Lung (tissue), 12 donors: ENCODE measurements around the gene KIF5C. TPM values are rescaled to one million over a fixed set of nuclear protein-coding genes. Genes with fewer than 3 reads are reported as not detected.

Experiments used
- ATAC-seq: fragments of 200-7000 bp; cut with Tn5 transposase; one replicate; pipeline ENCODE4 v1.9.1; 2020; ENCODE audit warnings: moderate number of reproducible peaks; ENCODE audit not compliant: insufficient read depth, low FRiP score
- DNase-seq, 3 donors: peaks; one replicate each; pipeline ENCODE4 v3.0.0-alpha.2; 2013 to 2017
- H3K27ac ChIP-seq, 2 donors: one replicate each; pipeline ENCODE4 v1.5.1; 2013; ENCODE audit warnings: mild to moderate bottlenecking in 2 of 2, moderate library complexity in 2 of 2, control low read depth in 1 of 2, inconsistent platforms in 1 of 2, low read depth in 1 of 2, low read length in 1 of 2
- H3K27me3 ChIP-seq, 3 donors: one replicate each; pipeline ENCODE4 v1.5.1; 2013; ENCODE audit warnings: low read length in 2 of 3; ENCODE audit not compliant: control insufficient read depth in 3 of 3, insufficient read depth in 3 of 3
- H3K36me3 ChIP-seq, 4 donors: one replicate each; pipeline ENCODE4 v1.5.1; 2013; ENCODE audit warnings: low read length in 4 of 4, mild to moderate bottlenecking in 1 of 4, moderate library complexity in 1 of 4; ENCODE audit not compliant: control insufficient read depth in 4 of 4, insufficient read depth in 4 of 4
- H3K4me1 ChIP-seq, 5 donors: one replicate each; pipeline ENCODE4 v1.5.1; 2013; ENCODE audit warnings: low read length in 5 of 5, mild to moderate bottlenecking in 2 of 5, moderate library complexity in 1 of 5; ENCODE audit not compliant: control insufficient read depth in 5 of 5, insufficient read depth in 5 of 5
- H3K4me3 ChIP-seq: one replicate; pipeline ENCODE4 v1.5.1; 2013; ENCODE audit warnings: mild to moderate bottlenecking, control low read depth, moderate library complexity
- H3K9ac ChIP-seq, 2 donors: one replicate each; pipeline ENCODE4 v1.5.1; 2013; ENCODE audit warnings: low read length in 2 of 2, control low read depth in 1 of 2; ENCODE audit not compliant: insufficient read depth in 1 of 2
- H3K9me3 ChIP-seq, 4 donors: one replicate each; pipeline ENCODE4 v1.5.1; 2013; ENCODE audit warnings: low read length in 3 of 4, mild to moderate bottlenecking in 1 of 4, moderate library complexity in 1 of 4; ENCODE audit not compliant: control insufficient read depth in 4 of 4, insufficient read depth in 3 of 4
- CTCF ChIP-seq: IDR thresholded peaks from 2 replicates; pipeline ENCODE4 v1.5.1; 2012; ENCODE audit warnings: mild to moderate bottlenecking; ENCODE audit errors: control extremely low read depth, extremely low read depth
- WGBS, 2 donors: extraction: QIAGEN DNeasy Blood & Tissue Kit; methylation state at CpG; one replicate each; pipeline ENCODE4 v1.1.7; 2013; 5-methylcytosine and 5-hydroxymethylcytosine counted together
- polyA plus RNA-seq, 2 donors: library from polyadenylated mRNA; stranded (reverse); fragments of 200-250 nt; gene quantifications; one replicate each; pipeline ENCODE4 v1.2.1, GENCODE V29; 2013
- total RNA-seq, 2 donors: library from RNA; depleted of rRNA in 1 of 2; stranded (reverse); fragments of >200 nt in 1 of 2; gene quantifications; one replicate each; pipeline ENCODE4 v1.2.1, GENCODE V29; 2014 to 2021
- donor health status: control.
- donor health status: control.
- donor health status: Bipolar disorder and iron deficiency.
- donor health status: healthy.
- donor health status: DM: yes; HTN: yes; CAD: no.

The KIF5C gene
- total and polyA plus RNA-seq, 4 donors = 0.22 to 1.4 (median 0.49) TPM

GRCh38 chr2:149006883-149007543 lies 132.0 kb downstream of the KIF5C start:
- no peaks in the 10 kb centered on the region for H3K9me3 ChIP-seq
- H3K9ac ChIP-seq = no peak overlapping the region
- no peaks in the 10 kb centered on the region for H3K36me3 ChIP-seq
- TF ChIP-seq CTCF = no peak
- no peaks in the 10 kb centered on the region for H3K27me3 ChIP-seq
- no peak overlapping the region for H3K27ac ChIP-seq
- H3K4me3 ChIP-seq = no peak overlapping the region
- 82% methylated on average over 4 of the region's 4 CpGs for WGBS, 2 donors
- no peak for ATAC-seq
- peaks cover 0 to 7% (median 0%) of the 10 kb centered on the region in 5 donors for H3K4me1 ChIP-seq
- DNase-seq = no peak

GRCh38 chr2:149008381-149008780 lies 133.4 kb downstream of the KIF5C start:
- ATAC-seq = no peak

GRCh38 chr2:149009576-149010461 lies 134.8 kb downstream of the KIF5C start:
- no peaks in the 10 kb centered on the region for H3K36me3 ChIP-seq
- H3K4me3 ChIP-seq = no peak overlapping the region
- DNase-seq (no peak), ATAC-seq (no peak)
- H3K4me1 ChIP-seq = peaks cover 0 to 7% (median 0%) of the 10 kb centered on the region in 5 donors
- WGBS, 2 donors = 91 to 92% methylated on average over 31 of the region's 31 CpGs
- no peak overlapping the region for H3K9ac ChIP-seq
- no peak overlapping the region for H3K27ac ChIP-seq
- no peak for TF ChIP-seq CTCF
- no peaks in the 10 kb centered on the region for H3K9me3 ChIP-seq
- no peaks in the 10 kb centered on the region for H3K27me3 ChIP-seq

More at GRCh38 chr2:149008381-149008780, 133.4 kb downstream of the KIF5C start:
- H3K4me1 ChIP-seq = peaks cover 0 to 7% (median 0%) of the 10 kb centered on the region in 5 donors
- no peaks in the 10 kb centered on the region for H3K36me3 ChIP-seq
- H3K9ac ChIP-seq = no peak overlapping the region
- no peaks in the 10 kb centered on the region for H3K9me3 ChIP-seq
- no peak for TF ChIP-seq CTCF
- H3K27me3 ChIP-seq = no peaks in the 10 kb centered on the region
- no peak overlapping the region for H3K4me3 ChIP-seq
- no peak overlapping the region for H3K27ac ChIP-seq
- 84 to 89% methylated on average over 7 of the region's 7 CpGs for WGBS, 2 donors
- no peak for DNase-seq
